Right lobe of liver (tissue), 4 donors: ENCODE measurements around the gene RGS6.

Experiments used
- CTCF ChIP-seq, 4 donors: fragments of 200-600 bp in 3 of 4; fragments of 450-650 bp in 1 of 4; IDR thresholded peaks; one replicate each; pipeline versions ENCODE4 v1.5.1 to v1.8.0; 2016 to 2022; ENCODE audit warnings: antibody characterized with exemption in 4 of 4, mild to moderate bottlenecking in 2 of 4
- POLR2A ChIP-seq: fragments of 450-650 bp; IDR thresholded peaks from one replicate; pipeline ENCODE4 v1.6.1; 2017; ENCODE audit warnings: antibody characterized with exemption, mild to moderate bottlenecking
- donor health status: DM: no; HTN: no; CAD: no.
- donor health status: DM: no; HTN: no; CAD: no.
- donor health status: DM: no; HTN: yes; CAD: no.

- TF ChIP-seq POLR2A (no peak), CTCF (IDR thresholded peaks at IDR 0.05) (no peak)
Measured at GRCh38 chr14:71966528-71966927, 34.3 kb downstream of the RGS6 start.
